Colonic mucosa (tissue), 4 donors: ENCODE results near the gene IQSEC1. TPM values are rescaled to one million over a fixed set of nuclear protein-coding genes. Genes with fewer than 3 reads are reported as not detected.
"Not testable (repeated sequence)": the region's sequence is repeated elsewhere in the genome, so short reads cannot be mapped to it uniquely, and the experiment has no call there.

Source experiments
- DNase-seq: peaks from one replicate; pipeline ENCODE4 v3.0.0-alpha.2; 2020
- H3K27ac ChIP-seq: fragments of 200-600 bp; one replicate; pipeline ENCODE4 v1.8.0; 2021
- H3K27me3 ChIP-seq: fragments of 200-600 bp; one replicate; pipeline ENCODE4 v1.8.0; 2021
- H3K36me3 ChIP-seq: fragments of 200-600 bp; one replicate; pipeline ENCODE4 v1.8.0; 2021
- H3K4me1 ChIP-seq: fragments of 200-600 bp; one replicate; pipeline ENCODE4 v1.8.0; 2021; ENCODE audit warnings: mild to moderate bottlenecking
- H3K4me3 ChIP-seq: fragments of 200-600 bp; one replicate; pipeline ENCODE4 v1.8.0; 2021
- H3K9ac ChIP-seq, 2 donors: one replicate each; pipeline ENCODE4 v1.7.0; 2013; ENCODE audit warnings: control low read depth in 2 of 2, low read depth in 2 of 2, low read length in 2 of 2
- H3K9me3 ChIP-seq: fragments of 200-600 bp; one replicate; pipeline ENCODE4 v1.8.0; 2021
- CTCF ChIP-seq: fragments of 200-600 bp; IDR thresholded peaks from one replicate; pipeline ENCODE4 v1.8.0; 2022; ENCODE audit warnings: antibody characterized with exemption, mild to moderate bottlenecking
- intact Hi-C: fragments of 100-400 bp; cut with DNase I; formaldehyde crosslinking; loops from one replicate; pipeline ENCODE4 v1.14.1; 2022
- total RNA-seq, 2 donors: library from RNA; stranded (reverse); fragmentation: NEBNext Ultra II Directional in 1 of 2; extraction: Animal tissue kit (Norgen Biotek cat#: 25700) in 1 of 2; gene quantifications; one replicate each; pipeline ENCODE4 v1.2.1, GENCODE V29; 2021
- donor health status: healthy.
- donor health status: DM: no; HTN: no; CAD: no.
- donor health status: DM: no; HTN: no; CAD: no.

IQSEC1 gene
- total RNA-seq, 2 donors from 2014 or later = 14.8 to 19.2 TPM

GRCh38 chr3:12865271-12865670 is 208.0 kb downstream of the IQSEC1 start:
- Histone ChIP-seq H3K27me3 (no peaks in the 10 kb centered on the region), H3K36me3 (no peaks in the 10 kb centered on the region), H3K4me1 (no peaks in the 10 kb centered on the region), H3K9ac (no peak overlapping the region), H3K4me3 (no peak overlapping the region), H3K9me3 (no peaks in the 10 kb centered on the region), H3K27ac (no peak overlapping the region)
- DNase-seq = no peak
- intact Hi-C loops = no loop called here
- no peak for TF ChIP-seq CTCF

- H3K4me1 ChIP-seq = no peaks in the 10 kb centered on the region
- H3K4me3 ChIP-seq = no peak overlapping the region
- TF ChIP-seq CTCF = no peak
- DNase-seq = no peak
- intact Hi-C loops = no loop called here
- no peaks in the 10 kb centered on the region for H3K9me3 ChIP-seq
- no peaks in the 10 kb centered on the region for H3K36me3 ChIP-seq
- H3K27ac ChIP-seq = no peak overlapping the region
- no peak overlapping the region for H3K9ac ChIP-seq
- no peaks in the 10 kb centered on the region for H3K27me3 ChIP-seq
Observed at GRCh38 chr3:12862387-12862786, 210.8 kb downstream of the IQSEC1 start.

- Histone ChIP-seq H3K36me3 (no peaks in the 10 kb centered on the region), H3K27ac (no peak overlapping the region), H3K27me3 (no peaks in the 10 kb centered on the region), H3K9me3 (no peaks in the 10 kb centered on the region), H3K9ac (no peak overlapping the region), H3K4me1 (no peaks in the 10 kb centered on the region), H3K4me3 (no peak overlapping the region)
- intact Hi-C loops = no loop called here
- TF ChIP-seq CTCF = no peak
- DNase-seq = no peak
Observed at GRCh38 chr3:12861611-12862010, 211.6 kb downstream of the IQSEC1 start.

DNA sequence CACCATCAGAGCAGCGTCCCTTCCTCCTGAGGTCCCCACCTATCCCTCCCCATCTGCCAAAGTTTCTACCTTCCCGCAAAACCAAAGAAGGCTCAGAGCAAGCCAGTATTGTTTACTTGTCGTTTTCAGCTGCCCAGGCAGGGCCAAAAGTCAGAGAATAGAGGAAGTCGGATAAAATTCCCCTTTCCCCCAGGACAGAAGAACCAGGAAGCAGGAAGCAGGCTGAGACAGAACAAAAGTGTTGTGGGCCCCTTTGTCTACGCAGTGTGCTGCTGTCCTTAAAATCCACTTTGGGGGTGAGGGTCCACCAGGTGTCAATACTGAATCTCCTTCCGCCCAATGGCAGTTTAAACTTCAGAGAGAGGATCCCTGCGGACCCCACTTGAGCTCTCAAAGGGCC is 213.4 kb downstream of the IQSEC1 start:
- no peak for TF ChIP-seq CTCF
- intact Hi-C loops = no loop called here

GRCh38 chr3:12856626-12857025 is 216.6 kb downstream of the IQSEC1 start:
- no peak overlapping the region for H3K27ac ChIP-seq
- TF ChIP-seq CTCF = no peak
- no peak overlapping the region for H3K4me3 ChIP-seq
- no peak for DNase-seq
- H3K4me1 ChIP-seq = no peaks in the 10 kb centered on the region
- intact Hi-C loops = no loop called here
- H3K9me3 ChIP-seq = no peaks in the 10 kb centered on the region
- no peaks in the 10 kb centered on the region for H3K27me3 ChIP-seq
- peak overlapping the region in 1 of 2 donors; percentile 30 for H3K9ac ChIP-seq
- H3K36me3 ChIP-seq = no peaks in the 10 kb centered on the region

More for the DNA sequence above, 213.4 kb downstream of the IQSEC1 start:
- no peaks in the 10 kb centered on the region for H3K36me3 ChIP-seq
- no peaks in the 10 kb centered on the region for H3K27me3 ChIP-seq
- no peaks in the 10 kb centered on the region for H3K4me1 ChIP-seq
- H3K4me3 ChIP-seq = no peak overlapping the region
- H3K27ac ChIP-seq = no peak overlapping the region
- no peak for DNase-seq
- no peaks in the 10 kb centered on the region for H3K9me3 ChIP-seq
- H3K9ac ChIP-seq = no peak overlapping the region

GRCh38 chr3:12854565-12854964 is 218.7 kb downstream of the IQSEC1 start:
- H3K36me3 ChIP-seq = no peaks in the 10 kb centered on the region
- H3K4me1 ChIP-seq = no peaks in the 10 kb centered on the region
- TF ChIP-seq CTCF = no peak

DNA sequence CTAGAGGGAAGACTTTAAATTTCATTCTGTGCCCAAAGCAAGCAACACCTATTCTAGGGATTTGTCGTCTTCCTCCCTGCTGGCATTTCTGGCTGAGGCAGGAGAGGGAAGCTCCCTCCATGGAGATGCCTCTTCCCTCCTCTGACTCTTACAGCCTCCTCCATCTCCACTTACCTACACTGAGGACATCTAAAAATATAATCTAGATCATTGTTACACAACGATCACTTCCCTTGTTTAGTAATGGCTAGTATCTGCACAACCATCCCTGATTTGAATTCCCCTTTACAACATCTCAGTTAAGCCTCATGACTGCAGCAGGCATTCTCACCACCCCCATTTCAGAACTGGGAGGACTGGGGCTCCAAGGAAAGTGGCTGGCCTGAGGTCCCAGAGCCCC is 219.4 kb downstream of the IQSEC1 start:
- intact Hi-C loops, H3K4me1 ChIP-seq, H3K36me3 ChIP-seq, H3K27ac ChIP-seq, H3K4me3 ChIP-seq, H3K27me3 ChIP-seq, H3K9ac ChIP-seq, DNase-seq, H3K9me3 ChIP-seq: not testable (repeated sequence)

More at GRCh38 chr3:12854565-12854964, 218.7 kb downstream of the IQSEC1 start:
- Histone ChIP-seq H3K27me3 (no peaks in the 10 kb centered on the region), H3K9ac (no peak overlapping the region), H3K4me3 (no peak overlapping the region), H3K27ac (no peak overlapping the region), H3K9me3 (no peaks in the 10 kb centered on the region)
- DNase-seq = no peak
- intact Hi-C loops = no loop called here
